HG03575 (cell line): ENCODE data around the gene TSPAN32.

Experiments used
- ATAC-seq: cut with Tn5 transposase; IDR thresholded peaks from one replicate; pipeline ENCODE4 v1.9.1; 2021; ENCODE audit not compliant: unreplicated experiment, insufficient number of reproducible peaks, low FRiP score; ENCODE audit errors: extremely low read depth

TSPAN32 gene

DNA sequence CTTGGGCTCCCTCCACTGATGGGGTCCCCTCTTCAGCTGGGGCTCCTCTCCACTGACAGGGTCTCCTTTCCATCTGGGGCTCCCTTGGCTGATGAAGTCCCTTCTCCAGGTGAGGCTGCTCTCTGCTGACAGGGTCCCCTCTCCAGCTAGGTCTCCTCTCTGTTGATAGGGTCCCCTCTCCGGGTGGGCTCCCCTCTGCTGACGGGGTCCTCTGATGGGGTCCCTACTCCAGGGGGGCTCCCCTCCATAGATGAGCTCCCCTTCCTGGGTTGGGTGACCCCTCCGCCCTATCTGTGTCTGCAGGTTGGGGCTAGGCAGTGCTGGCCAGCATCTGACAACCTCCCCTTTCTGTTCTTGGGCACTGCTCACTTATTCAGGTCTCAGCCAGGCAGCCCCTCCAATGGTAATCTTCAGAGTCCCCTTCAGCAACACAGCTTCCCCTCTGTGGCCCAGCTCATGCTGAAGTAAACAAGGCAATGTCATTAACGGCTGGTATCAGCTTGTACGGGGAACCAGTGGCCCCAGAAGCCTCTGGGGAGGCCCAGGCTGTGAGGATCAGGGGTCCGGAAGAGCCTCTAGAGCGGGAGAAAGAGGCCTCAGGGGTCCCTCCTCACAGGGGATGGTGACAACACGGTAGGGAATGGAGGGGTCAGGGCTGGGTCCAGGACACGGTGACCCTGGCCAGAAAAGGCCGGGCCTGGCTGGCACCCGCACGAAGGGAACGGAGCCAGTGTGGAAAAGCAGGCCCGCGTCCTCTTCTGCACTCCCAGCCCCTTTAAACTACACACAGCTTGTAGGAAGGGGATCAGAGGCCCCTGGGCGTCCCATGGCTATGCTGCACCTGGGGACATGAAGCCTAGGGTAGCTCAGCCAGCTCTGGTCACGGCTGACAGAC, 65.7 kb downstream of the TSPAN32 start:
- ATAC-seq = no peak
